AG08395 (cell line): Measurements from ENCODE around the gene MICAL3.

Source experiments
- DNase-seq: peaks from one replicate; pipeline ENCODE4 v3.0.0; 2012; ENCODE audit warnings: mixed read lengths, low spot score

The MICAL3 gene

DNA sequence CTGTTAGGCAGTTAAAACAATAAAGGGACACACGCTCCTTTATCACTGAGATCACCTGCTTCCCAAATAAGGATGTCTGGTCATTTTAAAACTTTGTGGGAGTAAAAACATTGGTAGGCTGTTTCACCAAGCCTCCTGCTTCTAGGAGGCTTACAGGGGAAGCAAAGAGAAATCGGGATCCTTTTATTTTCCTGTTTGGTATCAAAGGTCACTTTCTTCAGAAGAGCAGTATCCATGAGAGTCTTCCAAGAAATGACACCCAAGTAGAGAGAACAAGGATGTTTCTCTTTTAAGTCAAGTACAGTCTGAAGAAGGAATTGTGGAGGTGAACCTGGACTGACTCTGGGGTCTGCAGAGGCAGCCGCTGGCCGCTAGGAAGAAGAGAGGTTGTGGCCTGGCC lies 213.2 kb downstream of the MICAL3 start:
- DNase-seq: no peak

DNA sequence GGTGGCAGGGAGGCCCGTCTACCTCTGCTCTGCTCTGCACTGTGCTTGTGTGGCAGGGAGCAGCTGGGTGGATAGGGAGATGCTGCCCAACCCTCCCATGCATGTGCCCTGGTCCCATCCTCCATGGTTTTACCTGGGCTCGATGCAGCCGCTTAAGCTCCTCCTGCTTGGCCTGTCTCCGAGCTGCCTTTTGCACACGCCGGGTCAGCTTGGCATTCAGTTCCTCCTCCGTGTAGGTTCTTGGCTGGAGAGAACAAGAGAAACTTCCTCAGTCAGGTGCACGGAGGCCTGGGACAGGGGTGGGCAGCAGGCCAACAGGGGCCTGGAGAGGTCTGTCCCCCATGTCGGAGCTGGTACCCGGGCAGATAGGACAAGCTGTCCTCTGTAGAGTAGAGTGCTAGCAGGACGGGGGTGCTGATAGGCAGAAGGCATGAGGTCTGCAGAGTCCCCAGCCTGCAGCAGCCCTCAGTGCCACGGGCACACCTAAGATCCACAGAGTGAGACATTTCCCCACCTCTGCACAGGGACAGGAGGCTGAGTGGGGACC lies 213.7 kb downstream of the MICAL3 start:
- DNase-seq: no peak

DNA sequence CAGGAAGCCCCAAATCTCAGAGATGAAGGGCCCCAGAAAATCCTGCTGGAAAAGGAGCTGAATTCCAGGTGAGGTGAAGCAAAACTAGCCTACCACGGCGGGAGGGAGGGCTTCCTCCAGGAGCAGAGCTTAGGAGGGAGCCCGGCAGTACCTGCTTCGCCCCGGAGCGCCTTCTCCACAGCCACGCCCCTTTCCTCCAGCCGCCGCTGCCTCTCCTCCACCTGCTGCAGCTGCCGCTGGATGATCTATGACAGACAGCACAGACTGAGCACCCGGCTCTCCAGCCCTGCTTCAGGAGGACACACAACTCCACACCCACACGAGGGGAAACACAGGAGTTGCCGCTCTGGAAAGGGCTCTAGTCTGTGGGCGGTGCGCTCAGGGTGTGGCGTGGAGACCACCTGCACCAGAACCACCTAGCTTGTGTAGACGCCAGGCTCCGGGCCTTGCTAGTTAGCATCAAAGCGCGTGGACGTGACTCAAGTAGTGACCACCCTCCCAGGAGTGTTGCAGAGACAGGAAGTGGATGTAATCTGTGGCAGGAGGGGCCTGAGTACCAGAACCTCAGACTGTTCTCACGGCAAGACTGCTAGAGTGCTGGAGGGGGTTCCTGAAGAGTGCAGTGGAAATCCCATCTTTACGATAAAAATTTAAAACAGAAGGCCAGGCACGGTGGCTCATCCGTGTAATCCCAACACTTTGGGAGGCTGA lies 215.5 kb downstream of the MICAL3 start:
- DNase-seq: no peak

DNA sequence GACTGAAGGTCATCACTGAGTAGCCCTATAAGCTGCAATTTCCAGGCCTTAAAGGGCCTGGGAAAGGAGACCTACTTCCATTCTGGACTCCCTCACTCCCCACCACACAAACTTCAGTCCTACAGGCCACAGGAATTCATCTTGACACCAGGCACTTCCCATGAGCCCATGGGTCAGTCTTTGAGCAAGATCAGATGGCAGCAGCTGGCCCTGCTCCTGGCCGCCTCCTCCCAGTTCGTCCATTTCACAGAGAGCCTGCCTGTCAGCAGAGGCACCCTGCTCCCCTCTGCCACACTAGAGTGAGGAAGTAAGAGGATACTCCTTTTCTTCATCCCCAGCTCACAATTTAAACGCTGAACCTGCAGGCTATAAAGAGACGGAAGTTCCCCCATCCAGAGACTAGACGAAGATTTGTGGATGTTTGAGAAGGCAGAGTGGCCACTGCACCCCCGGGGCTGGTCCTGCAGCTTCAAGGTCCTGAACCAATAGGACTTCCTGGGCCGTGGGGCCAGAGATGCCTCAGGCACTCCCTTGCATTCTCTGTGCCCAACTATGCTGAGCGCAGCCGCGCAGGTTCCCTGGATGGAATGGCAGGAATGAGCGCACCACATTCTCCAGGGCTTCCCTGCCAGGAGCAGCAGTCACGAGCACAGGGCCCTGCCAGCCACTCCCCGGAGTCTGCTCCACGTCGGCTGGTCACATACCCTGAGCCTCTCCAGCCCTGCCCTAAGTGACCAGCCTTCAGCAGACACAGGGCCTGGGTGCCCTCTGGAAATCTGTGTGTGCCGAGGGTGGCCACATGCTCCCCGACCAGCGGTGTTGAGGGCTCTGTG lies 216.6 kb downstream of the MICAL3 start:
- DNase-seq: peak; percentile 31

DNA sequence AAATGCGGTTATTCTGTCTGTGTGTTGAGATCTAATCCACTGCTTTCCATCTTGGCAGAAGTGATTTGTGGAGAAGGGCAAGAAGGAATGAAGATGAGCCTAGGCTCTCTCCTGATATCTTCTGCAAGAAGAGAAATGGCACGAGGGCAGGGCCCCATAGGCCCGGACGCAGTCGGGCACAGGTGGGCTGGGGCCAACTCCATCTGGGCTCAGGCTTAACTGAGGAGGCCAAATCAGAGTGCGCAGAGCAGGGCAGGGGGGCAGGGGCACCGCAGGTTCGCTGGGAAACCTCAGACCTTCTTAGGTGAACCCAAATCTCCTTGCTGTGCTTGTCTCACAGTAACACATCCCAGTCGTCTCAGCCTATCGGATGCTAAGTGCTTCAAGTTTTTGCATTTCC lies 217.3 kb downstream of the MICAL3 start:
- DNase-seq: no peak

DNA sequence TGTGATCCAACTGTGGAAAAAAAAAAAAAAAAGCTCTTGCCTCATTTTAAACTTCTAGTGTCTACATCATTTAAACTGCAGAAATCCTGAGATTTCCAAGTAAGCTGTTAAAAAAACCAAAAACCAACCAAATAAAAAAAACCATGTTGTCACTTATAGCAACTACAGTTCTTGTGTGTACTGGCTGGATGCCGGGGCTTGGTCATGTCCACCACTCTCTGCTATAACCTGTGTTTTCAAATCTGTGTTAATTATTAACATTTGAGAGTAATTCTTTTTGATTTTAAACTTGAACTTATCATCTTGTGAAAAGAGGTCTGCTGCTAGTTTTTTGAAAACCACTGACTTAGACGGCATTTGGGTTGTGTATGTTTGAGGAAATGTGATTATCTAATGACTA lies 217.9 kb downstream of the MICAL3 start:
- no peak for DNase-seq

DNA sequence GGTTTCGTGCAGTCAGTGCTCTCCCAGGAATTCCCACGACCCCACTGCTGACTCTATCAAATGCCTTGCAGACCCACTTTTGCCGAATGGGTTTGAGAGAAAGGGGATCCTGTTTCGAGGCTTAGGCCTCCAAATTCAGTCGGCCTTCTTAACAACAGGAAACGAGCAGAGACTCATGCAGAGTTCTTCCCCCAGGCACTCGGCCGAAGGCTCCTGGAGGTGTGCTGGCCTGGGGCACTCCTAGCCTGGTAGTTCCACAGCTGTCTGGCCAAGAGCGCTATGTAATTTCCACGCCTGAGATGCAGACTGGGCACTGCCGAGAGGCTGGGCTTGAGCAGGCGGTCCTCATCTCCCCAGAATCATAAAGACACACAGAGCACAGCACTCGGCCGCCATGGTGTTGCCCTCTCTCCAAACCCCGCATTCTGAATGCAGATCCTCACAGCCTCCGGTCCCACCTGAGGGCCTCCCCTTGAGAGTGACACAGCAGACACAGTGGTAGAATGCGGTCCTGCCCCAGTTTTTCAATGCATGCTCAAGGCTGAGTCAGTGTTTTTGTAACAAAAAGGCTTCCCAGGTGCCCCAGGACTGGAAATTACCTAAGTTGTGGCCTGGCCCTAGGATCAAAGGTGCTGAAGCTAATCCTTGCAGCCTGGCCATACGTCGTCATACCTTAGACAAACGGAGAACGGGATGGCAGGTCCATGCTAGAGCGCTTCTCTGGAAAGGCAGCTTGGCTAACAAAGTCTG lies 219.9 kb downstream of the MICAL3 start:
- no peak for DNase-seq

DNA sequence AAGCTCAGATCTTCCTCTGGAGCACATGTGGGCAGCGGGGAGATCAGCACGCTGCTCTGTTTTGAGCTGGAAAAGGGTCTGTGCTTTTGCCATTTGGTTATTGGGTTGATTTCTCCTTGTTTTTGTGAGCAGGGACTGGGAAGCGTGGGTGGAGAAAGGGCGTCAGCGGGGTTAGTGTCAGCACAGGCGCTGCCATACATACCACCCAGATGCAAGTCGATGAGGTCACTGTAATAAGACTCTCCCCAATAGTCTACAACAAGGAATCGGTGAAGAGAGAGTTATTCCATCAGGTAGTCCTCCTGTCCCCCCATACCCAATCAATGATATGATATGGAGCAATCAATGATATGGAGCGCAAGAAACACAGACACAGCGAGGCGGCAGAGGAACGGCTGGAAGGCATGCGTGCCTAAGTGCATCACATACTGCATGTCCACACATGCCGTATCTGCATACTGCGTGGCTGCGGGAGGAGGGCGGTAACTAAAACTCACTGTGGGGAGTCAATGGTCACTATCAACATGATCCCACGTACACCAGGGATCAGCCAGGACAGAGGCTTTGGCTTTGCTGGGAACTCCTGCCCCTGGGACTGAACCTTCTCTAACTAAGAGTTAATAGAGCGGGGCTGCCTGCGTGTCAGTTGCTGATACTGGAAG lies 220.6 kb downstream of the MICAL3 start:
- DNase-seq: no peak

DNA sequence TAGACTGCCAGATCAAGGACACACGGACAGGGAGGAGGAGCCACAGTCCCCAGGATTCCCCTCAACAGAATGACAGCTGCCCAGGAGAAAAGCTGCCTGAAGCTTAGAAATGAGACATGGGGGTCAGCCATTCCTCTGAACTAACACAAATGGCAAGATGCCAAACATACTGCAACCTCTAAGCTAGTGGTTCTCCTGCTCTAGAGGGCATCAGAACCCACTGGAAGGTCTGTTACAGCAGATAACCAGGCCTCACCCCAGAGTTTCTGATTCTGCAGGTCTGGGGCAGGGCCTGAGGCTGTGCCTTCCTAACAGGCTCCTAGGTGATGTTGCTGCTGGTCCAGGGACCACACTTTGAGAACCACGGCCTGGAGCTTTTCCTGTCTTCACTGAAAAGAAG lies 221.5 kb downstream of the MICAL3 start:
- DNase-seq: peak; percentile 11

DNA sequence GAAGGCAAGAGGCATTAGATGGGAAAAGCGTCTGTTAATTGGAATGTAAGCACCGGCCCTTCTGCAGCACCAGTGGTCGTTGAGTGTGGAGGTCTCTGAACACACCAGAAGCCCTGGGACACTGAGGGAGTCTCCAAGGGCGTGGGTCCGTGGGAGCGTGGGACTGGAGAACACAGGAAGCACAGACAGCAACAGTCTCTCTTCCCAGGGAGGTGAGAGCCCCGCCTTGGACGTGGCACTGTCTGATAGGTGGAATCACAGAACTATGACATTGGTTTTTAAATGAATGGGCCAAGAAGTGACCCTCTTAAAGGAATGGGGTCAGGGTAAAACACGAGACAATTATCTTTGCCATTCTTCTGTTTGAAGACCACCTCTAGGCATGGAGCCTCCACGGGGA lies 221.9 kb downstream of the MICAL3 start:
- no peak for DNase-seq

DNA sequence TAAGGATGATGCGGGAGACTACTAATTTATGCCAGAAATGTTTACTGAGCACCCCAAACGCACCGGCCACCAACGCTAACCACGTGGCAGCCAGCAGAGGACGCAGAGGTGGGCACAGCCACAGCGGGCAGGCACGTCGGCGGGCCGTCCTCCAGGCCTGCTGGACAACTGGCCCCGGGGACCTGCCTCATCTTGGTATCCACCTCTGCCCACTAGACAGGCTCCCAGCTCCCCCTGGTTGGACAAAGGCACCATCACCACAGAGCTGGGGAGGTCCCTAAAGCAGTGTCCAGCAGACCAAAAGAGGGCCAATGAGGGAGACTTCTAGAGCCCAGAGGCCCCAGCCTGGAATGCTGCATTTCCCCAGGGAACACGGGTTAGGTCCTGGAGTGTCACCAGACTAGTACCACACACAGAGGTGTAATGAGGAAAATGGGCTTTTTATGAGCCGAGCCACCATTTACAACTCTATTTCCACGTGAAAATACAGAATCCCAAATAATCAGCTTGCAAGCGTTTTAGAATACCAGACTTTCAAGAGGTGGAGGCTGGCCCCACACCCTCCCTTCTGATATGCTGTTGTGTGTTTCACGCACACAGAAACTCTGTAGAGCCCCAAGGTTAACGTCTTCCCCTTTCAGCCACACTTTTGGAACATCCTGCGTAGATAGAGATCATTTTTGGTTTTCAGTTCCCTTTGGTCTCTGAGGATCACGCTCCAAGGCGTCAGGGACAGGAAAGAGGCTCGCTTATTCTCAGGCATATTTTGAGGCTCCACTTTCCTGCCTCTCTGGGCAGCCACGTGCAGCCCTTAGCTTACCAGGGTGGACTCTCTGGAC lies 226.4 kb downstream of the MICAL3 start:
- no peak for DNase-seq

DNA sequence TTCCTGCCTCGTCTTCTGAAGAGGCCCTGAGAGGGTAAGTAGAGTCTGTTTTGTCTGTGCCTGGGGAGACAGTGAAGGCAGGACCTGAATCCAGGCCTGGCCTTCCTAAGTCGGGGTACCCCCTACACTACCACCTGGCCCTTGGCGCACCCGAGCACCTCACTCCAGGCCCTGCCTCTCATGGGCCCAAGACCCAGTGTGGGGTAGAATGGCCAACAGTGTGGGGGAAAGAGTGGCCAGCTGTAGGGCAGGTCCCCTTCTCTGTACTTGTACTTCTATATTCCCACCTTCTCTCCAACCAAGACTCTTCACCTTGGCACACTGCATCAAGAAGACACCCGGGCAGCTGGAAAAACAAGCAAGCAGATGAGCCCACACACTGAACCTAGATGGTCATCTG lies 227.7 kb downstream of the MICAL3 start:
- DNase-seq: no peak

DNA sequence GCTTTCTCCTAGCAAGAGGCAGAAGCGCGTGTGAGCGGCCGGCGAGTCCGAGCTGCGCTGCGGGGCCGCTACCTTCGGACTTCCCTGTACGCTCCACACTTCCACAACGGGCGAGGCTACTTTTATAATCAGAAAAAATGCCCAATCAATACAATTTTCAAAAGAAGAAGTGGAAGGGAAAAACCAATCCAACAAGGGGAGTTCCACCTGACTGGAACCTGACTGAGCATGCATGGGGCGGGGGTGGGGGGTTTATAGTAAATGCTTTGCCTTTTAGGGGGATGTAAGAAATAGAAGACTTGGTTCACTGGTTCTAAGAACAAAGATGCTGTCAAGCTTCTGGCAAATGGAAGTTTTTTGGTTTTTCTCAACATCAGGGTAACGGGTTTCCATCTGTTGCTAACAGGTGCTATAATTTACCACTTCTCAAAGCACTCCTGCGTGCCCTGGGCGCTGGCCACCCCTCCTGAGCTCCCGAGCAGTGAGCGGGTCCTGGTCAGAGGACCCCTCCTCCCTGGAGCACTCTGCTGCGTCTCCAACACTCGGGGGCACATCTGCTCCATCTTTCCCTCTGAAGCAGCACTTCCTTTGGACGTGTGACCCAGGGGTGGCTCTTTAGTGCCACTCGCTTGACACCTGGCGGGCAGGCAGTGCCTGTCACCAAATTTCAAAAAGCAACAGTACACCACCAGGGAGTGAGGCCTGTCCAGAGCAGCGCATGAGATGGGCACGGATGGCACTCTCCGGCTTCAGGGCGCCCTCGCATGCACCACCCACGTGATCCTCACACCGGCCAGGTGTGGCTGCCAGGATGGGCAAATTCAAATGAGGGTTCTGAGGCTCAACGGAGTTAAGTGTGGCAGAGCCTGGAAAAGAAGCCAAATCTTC lies 228.5 kb downstream of the MICAL3 start:
- no peak for DNase-seq

DNA sequence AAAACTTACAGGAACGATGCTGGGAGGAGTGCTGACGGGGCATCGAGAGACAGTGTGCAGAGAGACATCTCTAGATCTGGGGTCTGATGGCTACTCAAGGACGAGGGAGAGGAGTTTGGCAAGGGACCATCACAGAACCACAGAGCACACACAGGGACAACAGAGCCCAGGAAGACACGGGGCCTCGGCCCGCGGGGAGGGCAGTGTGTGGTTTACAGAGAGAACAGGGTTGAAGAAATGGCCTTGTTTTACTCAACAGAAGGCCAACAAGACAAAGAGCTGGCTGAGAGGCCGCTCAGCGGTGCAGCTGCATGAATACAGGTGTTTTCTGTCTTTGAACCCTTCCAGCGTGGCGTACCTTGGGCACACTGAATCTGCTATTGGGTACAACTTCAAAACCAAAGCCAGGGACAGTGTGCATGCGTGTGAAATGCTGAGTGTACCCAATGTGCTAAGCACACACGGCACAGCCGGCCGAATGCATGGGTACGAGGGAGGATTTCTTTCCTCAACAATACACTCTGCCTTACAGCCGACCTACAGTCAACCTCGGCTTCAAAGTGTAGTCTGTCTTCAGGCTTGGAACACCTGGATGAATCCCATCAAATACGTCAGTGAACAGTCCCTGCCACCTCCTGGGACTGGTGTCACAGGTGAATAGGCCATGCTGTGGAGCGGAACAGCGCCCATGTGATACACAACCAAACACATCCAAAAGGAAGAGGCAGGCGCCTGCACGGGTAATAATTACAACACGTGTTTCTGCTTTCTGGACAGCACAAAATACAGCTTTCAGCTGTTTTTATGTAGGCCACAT lies 229.4 kb downstream of the MICAL3 start:
- no peak for DNase-seq

DNA sequence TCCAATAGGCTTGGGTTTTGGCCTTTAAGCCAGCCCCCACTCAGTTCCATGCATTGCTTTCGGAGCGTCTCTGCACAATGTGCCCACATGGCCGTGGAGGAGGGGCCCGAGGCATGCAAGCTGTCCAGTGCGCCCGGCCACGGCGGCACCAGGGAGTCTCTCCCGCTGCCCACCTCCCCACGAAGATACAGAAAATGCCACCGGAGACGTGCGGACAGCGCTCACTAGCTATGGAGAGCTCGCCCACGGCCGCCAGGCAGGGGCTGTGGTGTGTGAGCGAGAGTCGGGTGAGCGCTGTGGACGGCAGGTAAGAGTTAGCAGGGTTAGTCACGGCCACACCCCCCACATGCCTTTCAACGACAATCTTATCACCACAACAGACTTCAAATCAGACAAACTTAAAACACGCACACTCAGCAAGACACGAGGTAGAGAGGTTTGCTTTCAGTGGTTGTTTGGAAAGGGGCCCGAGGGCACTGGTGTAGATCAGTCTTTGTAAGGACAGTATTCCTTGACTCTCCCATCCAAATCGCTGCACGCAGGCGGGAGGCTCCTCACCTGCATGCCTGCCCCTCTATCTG lies 231.4 kb downstream of the MICAL3 start:
- no peak for DNase-seq

DNA sequence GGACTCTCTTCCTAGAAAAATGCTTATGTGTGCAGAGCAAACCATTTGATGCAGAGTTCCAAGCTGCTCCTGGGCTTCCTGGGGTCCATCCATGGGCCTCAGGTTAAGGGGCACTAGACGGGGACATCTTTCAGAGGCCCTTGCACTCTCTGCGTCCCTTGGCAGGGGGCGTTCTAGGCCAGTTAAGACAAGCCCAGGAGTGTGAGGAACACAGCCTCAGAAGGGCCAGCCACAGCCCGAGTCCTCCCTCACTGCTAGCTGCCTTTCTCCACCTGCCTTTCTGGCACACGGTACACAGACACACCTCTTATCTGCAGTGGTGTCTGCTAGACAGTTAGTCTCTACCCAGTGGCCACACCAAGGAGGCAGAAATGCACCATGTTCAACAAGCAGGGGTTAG lies 232.1 kb downstream of the MICAL3 start:
- DNase-seq: no peak

DNA sequence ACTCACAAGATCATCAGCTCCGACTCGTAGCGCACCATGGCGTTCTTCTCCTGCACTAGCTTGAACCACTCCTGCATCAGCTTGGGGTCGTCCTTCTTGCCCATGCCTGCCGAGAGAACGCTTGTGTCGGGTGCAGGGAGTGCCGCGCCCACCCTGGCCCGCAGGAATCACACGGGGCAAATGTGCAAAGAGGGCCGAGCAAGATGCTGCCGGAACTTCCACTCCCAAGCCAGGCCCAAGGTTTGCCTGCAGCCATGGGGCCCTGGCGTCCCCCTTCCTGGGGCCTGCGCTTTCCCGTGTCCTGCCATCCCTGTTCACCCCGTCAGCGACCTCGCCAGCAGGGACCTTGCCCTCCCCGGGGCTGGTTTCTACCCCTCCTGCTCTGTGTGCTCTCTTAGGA lies 233.2 kb downstream of the MICAL3 start:
- no peak for DNase-seq

DNA sequence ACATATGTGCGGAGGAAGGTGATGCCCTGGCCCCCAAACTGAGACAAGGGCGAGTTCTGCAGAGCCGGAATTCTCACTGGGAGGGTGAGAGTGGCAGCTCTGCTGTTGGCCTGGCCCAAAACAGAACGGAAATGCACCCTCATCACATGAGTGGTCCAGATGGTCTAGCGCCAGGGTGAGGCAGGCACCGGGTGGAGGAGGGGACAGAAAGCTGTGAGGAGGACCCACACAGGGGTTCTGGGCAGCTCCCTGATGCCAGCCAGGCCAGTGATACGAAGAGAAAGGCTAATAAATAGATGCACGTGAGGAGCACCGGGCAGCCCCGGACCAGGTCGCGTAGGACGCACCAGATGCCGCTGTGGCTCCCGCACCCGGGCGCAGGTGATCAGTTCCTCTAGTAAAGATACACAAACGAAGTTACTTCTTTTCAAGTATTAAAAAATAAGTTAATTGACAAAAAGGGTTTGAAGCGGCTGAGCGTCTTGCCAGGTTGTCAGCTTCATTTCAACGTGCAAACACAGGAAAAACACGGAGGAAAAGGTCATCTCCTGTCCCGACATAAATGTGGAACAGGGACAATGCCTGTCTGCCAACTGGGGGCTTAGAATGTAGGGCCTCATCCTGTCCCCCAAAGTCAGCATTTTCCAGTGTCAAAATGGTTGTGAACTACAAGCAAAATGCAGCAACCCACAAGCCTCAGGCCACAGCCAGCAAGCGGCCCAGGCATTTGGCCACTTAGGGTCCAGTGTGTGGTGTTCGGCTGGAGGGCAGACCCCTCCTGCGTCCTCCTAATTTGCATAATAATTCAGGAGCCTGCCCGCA lies 234.8 kb downstream of the MICAL3 start:
- DNase-seq: no peak
